K562 (cell line): Measurements from ENCODE around the gene PTPRT. TPM values are rescaled to one million over a fixed set of nuclear protein-coding genes. Genes with fewer than 3 reads are reported as not detected.

Experiments
- ATAC-seq: fragments of 200-7000 bp; cut with Tn5 transposase; 3 replicates; pipeline ENCODE4 v1.9.1; 2020; ENCODE audit warnings: moderate library complexity
- BruUV-seq: library from RNA; stranded (reverse); fragments of 400-500 nt; replicated peaks from 2 replicates; lab custom pipeline; 2021; lab: Mats Ljungman, UMichigan
- CTCF ChIA-PET: fragments of 300-600 bp; formaldehyde crosslinking; extraction: SDS; loops from one replicate; lab custom pipeline; 2021; ENCODE audit warnings: low intra/inter-chr PET ratio; lab: Yijun Ruan, JAX
- POLR2A ChIA-PET: fragments of 300-600, 350-650 bp; sonication (Branson Sonifier 250); formaldehyde crosslinking; extraction: SDS; loops from one replicate; lab custom pipeline; 2021; ENCODE audit warnings: antibody characterized with exemption, inconsistent platforms; lab: Yijun Ruan, JAX
- DNase-seq, 4 experiments: peaks; one replicate each; pipeline versions ENCODE4 v3.0.0 to v3.0.0-alpha.2; 2011 to 2018; ENCODE audit warnings: low spot score in 3 of 4, mixed read lengths in 3 of 4; ENCODE audit errors: extremely low read depth in 1 of 4
- FAIRE-seq: peaks from 2 replicates; lab custom pipeline; 2011; peaks lifted over from hg19 to GRCh38; lab: Jason Lieb, UNC
- H2AFZ ChIP-seq: 2 replicates; pipeline ENCODE4 v1.6.0; 2011; ENCODE audit warnings: low read depth, low read length, control low read depth, inconsistent platforms
- H3K27ac ChIP-seq: fragments of 200-600 bp; 3 replicates; pipeline ENCODE4 v1.8.0; 2011; ENCODE audit warnings: low read depth, mild to moderate bottlenecking, control low read depth, inconsistent platforms, low read length, moderate library complexity, mixed read lengths; ENCODE audit errors: extremely low read depth
- H3K27me3 ChIP-seq, 2 experiments: fragments of 300-600 bp in 1 of 2; 2 replicates in 1 of 2; 3 replicates in 1 of 2; pipeline versions ENCODE4 v1.6.0 to v1.8.0; 2011; ENCODE audit warnings: inconsistent platforms in 2 of 2, low read length in 2 of 2, mild to moderate bottlenecking in 1 of 2, mixed read lengths in 1 of 2, moderate library complexity in 1 of 2; ENCODE audit not compliant: control insufficient read depth in 2 of 2, insufficient read depth in 2 of 2
- H3K36me3 ChIP-seq: fragments of 300-600 bp; 3 replicates; pipeline ENCODE4 v1.8.0; 2011; ENCODE audit warnings: mild to moderate bottlenecking, low read length, inconsistent platforms; ENCODE audit not compliant: control insufficient read depth, insufficient read depth
- H3K4me1 ChIP-seq, 2 experiments: fragments of 200-600 bp in 1 of 2; replicated peaks in 1 of 2; 2 replicates in 1 of 2; 3 replicates in 1 of 2; pipeline versions ENCODE4 v1.5.1 to v1.8.0; 2011; ENCODE audit warnings: inconsistent platforms in 2 of 2, low read length in 2 of 2, mild to moderate bottlenecking in 1 of 2, mixed read lengths in 1 of 2, moderate library complexity in 1 of 2; ENCODE audit not compliant: control insufficient read depth in 2 of 2, insufficient read depth in 2 of 2
- H3K4me2 ChIP-seq: 2 replicates; pipeline ENCODE4 v1.6.1; 2011; ENCODE audit warnings: low read length, control low read depth, inconsistent platforms, mixed read lengths; ENCODE audit not compliant: insufficient read depth
- H3K4me3 ChIP-seq: fragments of 200-600 bp; sonication (generic), shearing (Covaris generic); 2 replicates; pipeline ENCODE4 v1.5.1; 2016; ENCODE audit warnings: control low read depth, inconsistent platforms
- H3K79me2 ChIP-seq: fragments of 200-600 bp; 3 replicates; pipeline ENCODE4 v1.8.0; 2011; ENCODE audit warnings: low read length, inconsistent platforms; ENCODE audit not compliant: control insufficient read depth, insufficient read depth
- H3K9ac ChIP-seq, 2 experiments: 2 replicates each; pipeline versions ENCODE4 v1.6.0 to v1.6.1; 2011; ENCODE audit warnings: low read depth in 2 of 2, low read length in 2 of 2, control low read depth in 1 of 2, inconsistent platforms in 1 of 2, mild to moderate bottlenecking in 1 of 2, mixed read lengths in 1 of 2; ENCODE audit not compliant: insufficient read depth in 1 of 2
- H3K9me1 ChIP-seq: one replicate; pipeline ENCODE4 v1.6.0; 2011; ENCODE audit warnings: inconsistent platforms, mild to moderate bottlenecking, low read length, moderate library complexity; ENCODE audit not compliant: control insufficient read depth, insufficient read depth
- H3K9me3 ChIP-seq: replicated peaks from 2 replicates; pipeline ENCODE4 v1.5.1; 2011; ENCODE audit warnings: low read depth, low read length, inconsistent platforms; ENCODE audit not compliant: control insufficient read depth, insufficient read depth
- H4K20me1 ChIP-seq: replicated peaks from 2 replicates; pipeline ENCODE4 v1.6.1; 2011; ENCODE audit warnings: low read length, inconsistent platforms, mixed read lengths; ENCODE audit not compliant: control insufficient read depth, insufficient read depth
- CBFA2T3 ChIP-seq: fragments of 450-650 bp; IDR thresholded peaks from 2 replicates; pipeline ENCODE4 v1.6.1; 2017
- ELF4 ChIP-seq: fragments of 450-650 bp; formaldehyde crosslinking; IDR thresholded peaks from 2 replicates; pipeline ENCODE4 v1.4.0; 2022; ENCODE audit warnings: missing genetic modification characterization
- EP400 ChIP-seq: fragments of 450-650 bp; IDR thresholded peaks from 2 replicates; pipeline ENCODE4 v1.6.1; 2017; ENCODE audit warnings: antibody characterized with exemption, mild to moderate bottlenecking, moderate library complexity
- MAX ChIP-seq: sonication (generic); formaldehyde crosslinking; IDR thresholded peaks from 2 replicates; pipeline ENCODE4 v1.9.0; 2022; ENCODE audit warnings: mild to moderate bottlenecking, missing genetic modification reagents
- MTA2 ChIP-seq: fragments of 450-650 bp; IDR thresholded peaks from 2 replicates; pipeline ENCODE4 v1.6.1; 2016; ENCODE audit warnings: low read depth
- NR2F6 ChIP-seq: fragments of 450-650 bp; formaldehyde crosslinking; IDR thresholded peaks from 2 replicates; pipeline ENCODE4 v1.4.0; 2020; ENCODE audit warnings: mild to moderate bottlenecking
- REST ChIP-seq, 2 experiments: fragments of 450-650 bp; formaldehyde crosslinking in 1 of 2; IDR thresholded peaks; 2 replicates each; pipeline versions ENCODE4 v1.4.0 to v1.6.1; 2014 to 2020; ENCODE audit warnings: mild to moderate bottlenecking in 2 of 2, borderline replicate concordance in 1 of 2, low read depth in 1 of 2
- TARDBP ChIP-seq: fragments of 450-650 bp; IDR thresholded peaks from 2 replicates; pipeline ENCODE4 v1.6.1; 2016
- ZNF41 ChIP-seq: fragments of 250-450 bp; sonication (Bioruptor Pico); conservative IDR thresholded peaks from 2 replicates; pipeline ENCODE4 v1.4.0; 2020; ENCODE audit warnings: mild to moderate bottlenecking
- ZNF511 ChIP-seq: sonication (generic); formaldehyde crosslinking; IDR thresholded peaks from 2 replicates; pipeline ENCODE4 v1.8.0; 2022; ENCODE audit warnings: mild to moderate bottlenecking, missing genetic modification reagents
- ZNF778 ChIP-seq: fragments of 450-650 bp; formaldehyde crosslinking; IDR thresholded peaks from 2 replicates; pipeline ENCODE4 v1.4.0; 2020; ENCODE audit warnings: mild to moderate bottlenecking, moderate library complexity
- WGBS: fragments of 100-300 bp; shearing (Covaris generic); methylation state at CpG from one replicate; pipeline ENCODE4 v1.1.6; 2016; ENCODE audit warnings: low coverage, mixed read lengths; ENCODE audit not compliant: insufficient coverage; ENCODE audit errors: missing lambda C conversion rate; 5-methylcytosine and 5-hydroxymethylcytosine counted together
- in situ Hi-C: fragments of 300-500 bp; cut with MboI; formaldehyde crosslinking; loops from 4 replicates; pipeline ENCODE4 v1.15.0; 2018; ENCODE audit warnings: inconsistent platforms, mixed read lengths
- intact Hi-C: fragments of 100-400 bp; cut with micrococcal nuclease; formaldehyde crosslinking; loops from 2 replicates; pipeline ENCODE4 v1.14.2; 2022
- polyA plus RNA-seq, 8 experiments: library from polyadenylated mRNA; depleted of rRNA in 4 of 8; stranded (reverse) in 5 of 8; unstranded in 3 of 8; fragments of >200 nt; fragmentation: Nextera tagmentation in 2 of 8; fragmentation: Illumina TruSeq in 1 of 8; extraction: Ambion mirVana in 2 of 8; extraction: Trizol in 1 of 8; gene quantifications; 2 replicates each; pipeline versions ENCODE4 v1.2.1 to v1.2.3, GENCODE V29; 2011 to 2014; ENCODE audit warnings: inconsistent platforms in 1 of 8, missing spikeins in 1 of 8
- total RNA-seq, 7 experiments: library from RNA; depleted of rRNA in 6 of 7; stranded (reverse); fragments of >200 nt in 6 of 7; fragmentation: Illumina TruSeq in 2 of 7; extraction: Trizol in 2 of 7; gene quantifications; 2 replicates each; pipeline versions ENCODE4 v1.2.1 to v1.2.3, GENCODE V29; 2011 to 2021; ENCODE audit warnings: low replicate concordance in 1 of 7
- TF ChIP-seq, protein P1 (sequence below): fragments of 250-450 bp; sonication (Bioruptor Pico); IDR thresholded peaks from 2 replicates; pipeline ENCODE4 v1.5.0; 2021; ENCODE audit warnings: mild to moderate bottlenecking, moderate library complexity

The PTPRT gene
- total and polyA plus RNA-seq, 9 of the 15 experiments (the other 6 are each of a cell fraction or from before 2014, with no cell fraction given) = not detected

DNA sequence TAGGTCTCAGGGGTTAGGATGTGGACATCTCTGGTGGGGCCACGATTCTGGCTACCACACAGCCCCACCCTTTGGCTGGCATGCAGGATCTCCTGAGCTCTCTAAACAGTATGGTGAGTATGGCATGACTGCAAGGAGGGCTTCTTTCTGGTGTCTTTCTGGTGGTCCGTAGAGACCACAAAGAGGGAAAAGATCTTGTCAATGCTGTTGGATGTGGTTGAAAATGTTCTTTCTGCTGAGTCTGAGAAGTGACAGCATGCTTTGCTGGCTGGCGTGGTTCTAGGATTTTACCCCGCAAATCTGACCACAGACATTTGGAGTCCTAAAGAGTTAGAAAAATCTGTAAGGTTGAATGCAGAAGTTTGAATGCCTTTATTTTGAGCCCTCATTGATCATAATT lies 1096.7 kb downstream of the PTPRT start:
- Histone ChIP-seq H3K27me3 (no peaks in the 10 kb centered on the region; a peak in 2 of 5 replicates), H3K27ac (no peak overlapping the region)
- intact Hi-C loops = no loop called here
- no peak for TF ChIP-seq TARDBP
- TF ChIP-seq ZNF41 (CRISPR knock-in tag) = no peak
- TF ChIP-seq MTA2 = no peak
- no peak for TF ChIP-seq NR2F6 (CRISPR knock-in tag)
- TF ChIP-seq MAX (CRISPR knock-in tag) = no peak
- TF ChIP-seq, protein P1, sequence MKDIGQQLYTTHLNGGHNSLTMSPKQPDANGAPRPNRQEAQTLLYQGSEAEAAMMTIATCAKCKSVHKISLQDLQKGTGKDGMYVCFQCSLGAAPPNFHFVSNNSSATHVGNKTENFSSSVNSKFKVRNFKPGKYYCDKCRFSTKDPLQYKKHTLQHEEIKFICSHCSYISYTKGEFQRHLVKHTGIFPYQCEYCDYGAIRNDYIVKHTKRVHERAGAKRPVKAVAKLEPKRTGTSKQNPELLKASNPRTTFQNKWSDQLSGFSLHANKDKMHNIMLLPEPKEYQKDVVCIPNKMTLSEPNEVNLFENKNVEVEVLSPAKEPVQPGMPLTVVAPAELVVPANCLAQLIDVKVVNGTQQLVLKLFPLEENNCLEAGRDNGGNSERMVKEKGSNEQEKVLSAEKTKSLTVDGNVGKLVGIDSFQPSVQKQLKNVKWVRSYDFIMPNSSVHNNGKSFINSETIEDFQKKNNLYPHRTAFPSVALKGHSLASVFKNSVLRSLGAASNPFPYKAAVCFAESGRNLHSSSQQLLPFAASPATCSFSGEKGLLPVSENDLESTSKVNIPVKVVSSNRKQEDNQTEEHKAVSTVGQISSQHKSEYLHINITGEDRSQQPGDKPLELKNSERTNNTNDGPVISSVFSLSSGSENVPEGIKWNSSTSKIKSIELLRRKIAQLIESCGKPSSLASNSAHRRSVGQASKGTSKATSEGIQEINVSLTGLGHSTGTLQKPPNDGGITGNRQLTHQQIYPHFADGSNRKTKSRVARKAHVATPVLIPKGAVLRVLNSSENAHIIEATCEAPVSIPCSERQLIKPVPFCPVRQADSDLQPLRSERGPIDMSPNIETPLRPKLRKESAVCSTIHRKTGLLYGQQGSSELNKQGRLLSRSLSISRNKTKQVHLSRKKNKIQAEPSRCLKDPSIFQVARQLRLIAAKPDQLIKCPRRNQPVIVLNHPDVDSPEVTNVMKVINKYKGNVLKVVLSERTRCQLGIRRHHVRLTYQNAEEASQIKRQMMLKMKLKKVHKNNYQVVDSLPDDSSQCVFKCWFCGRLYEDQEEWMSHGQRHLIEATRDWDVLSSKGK (CRISPR knock-in tag) = no peak
- TF ChIP-seq REST (IDR thresholded peaks at IDR 0.05; ENCODE audit: borderline replicate concordance) = no peak
- TF ChIP-seq REST (CRISPR knock-in tag; IDR thresholded peaks at IDR 0.05; ENCODE audit: low read depth) = no peak
- no peak for TF ChIP-seq EP400
- TF ChIP-seq CBFA2T3 = no peak
- no peak for TF ChIP-seq ZNF511 (CRISPR knock-in tag)
- no peak for TF ChIP-seq ELF4 (CRISPR knock-in tag)
- no peak for TF ChIP-seq ZNF778 (CRISPR knock-in tag)

More for the DNA sequence above, 1096.7 kb downstream of the PTPRT start:
- no peaks in the 10 kb centered on the region for H4K20me1 ChIP-seq
- no peaks in the 10 kb centered on the region for H3K9me1 ChIP-seq
- no peaks in the 10 kb centered on the region for H3K79me2 ChIP-seq
- ATAC-seq (no peak), FAIRE-seq (no peak), DNase-seq (no peak)
- no peaks in the 10 kb centered on the region for H3K4me1 ChIP-seq
- no TSS peak for BruUV-seq
- H3K36me3 ChIP-seq = no peaks in the 10 kb centered on the region
- no peak overlapping the region for H3K4me2 ChIP-seq
- in situ Hi-C loops = no loop called here
- CTCF ChIA-PET = no interaction called here
- 0% methylated on average over 4 of the region's 4 CpGs for WGBS
- no peak overlapping the region for H2AFZ ChIP-seq
- no peak overlapping the region for H3K4me3 ChIP-seq
- no peaks in the 10 kb centered on the region for H3K9me3 ChIP-seq
- POLR2A ChIA-PET = interaction anchor here (0.9 kb wide), 1 partner anchor 20 kb away, joined by 3 read pairs; no protein-coding TSS in a partner anchor
- H3K9ac ChIP-seq = no peak overlapping the region
